RWPE1 (cell line): Measurements from ENCODE around the gene PITPNB.

ENCODE experiments used
- CTCF ChIA-PET: fragments of 350-600 bp; sonication (Branson Sonifier 250); formaldehyde crosslinking; extraction: SDS; loops from one replicate; lab custom pipeline; 2021; lab: Yijun Ruan, JAX
- POLR2A ChIA-PET: fragments of 400-600 bp; formaldehyde crosslinking; extraction: SDS; loops from one replicate; lab custom pipeline; 2020; ENCODE audit warnings: antibody characterized with exemption; ENCODE audit not compliant: low non-redundant PET; lab: Yijun Ruan, JAX
- DNase-seq: peaks from one replicate; pipeline ENCODE4 v3.0.0; 2012; ENCODE audit warnings: low spot score
- H3K27ac ChIP-seq: fragments of 450-650 bp; 2 replicates; pipeline ENCODE4 v1.5.1; 2017
- TF ChIP-seq, protein P1 (sequence below): fragments of 450-650 bp; conservative IDR thresholded peaks from 2 replicates; pipeline ENCODE4 v1.5.1; 2017; ENCODE audit warnings: low read depth, mild to moderate bottlenecking

Gene PITPNB

DNA sequence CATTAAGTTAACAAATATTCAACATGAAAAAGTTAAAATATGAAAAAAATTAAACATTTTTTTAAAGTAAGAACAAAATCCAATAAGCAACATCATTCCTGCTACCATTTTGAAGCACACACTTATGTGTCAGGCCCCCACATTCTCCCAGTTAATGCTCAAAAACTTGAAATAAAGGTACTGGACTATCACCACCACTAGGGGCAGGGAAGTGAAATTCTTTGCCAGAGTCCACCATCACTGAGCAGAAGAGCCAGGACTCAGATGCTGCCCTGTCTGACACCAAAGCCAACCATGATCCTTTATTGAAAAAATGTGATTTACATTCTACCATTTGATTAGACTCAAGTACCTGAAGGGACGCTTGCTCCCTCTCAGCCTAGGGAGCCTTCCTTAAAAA is 39.1 kb downstream of the PITPNB start:
- H3K27ac ChIP-seq = no peak overlapping the region
- DNase-seq = peak; percentile 30
- POLR2A ChIA-PET = no interaction called here
- TF ChIP-seq, protein P1, sequence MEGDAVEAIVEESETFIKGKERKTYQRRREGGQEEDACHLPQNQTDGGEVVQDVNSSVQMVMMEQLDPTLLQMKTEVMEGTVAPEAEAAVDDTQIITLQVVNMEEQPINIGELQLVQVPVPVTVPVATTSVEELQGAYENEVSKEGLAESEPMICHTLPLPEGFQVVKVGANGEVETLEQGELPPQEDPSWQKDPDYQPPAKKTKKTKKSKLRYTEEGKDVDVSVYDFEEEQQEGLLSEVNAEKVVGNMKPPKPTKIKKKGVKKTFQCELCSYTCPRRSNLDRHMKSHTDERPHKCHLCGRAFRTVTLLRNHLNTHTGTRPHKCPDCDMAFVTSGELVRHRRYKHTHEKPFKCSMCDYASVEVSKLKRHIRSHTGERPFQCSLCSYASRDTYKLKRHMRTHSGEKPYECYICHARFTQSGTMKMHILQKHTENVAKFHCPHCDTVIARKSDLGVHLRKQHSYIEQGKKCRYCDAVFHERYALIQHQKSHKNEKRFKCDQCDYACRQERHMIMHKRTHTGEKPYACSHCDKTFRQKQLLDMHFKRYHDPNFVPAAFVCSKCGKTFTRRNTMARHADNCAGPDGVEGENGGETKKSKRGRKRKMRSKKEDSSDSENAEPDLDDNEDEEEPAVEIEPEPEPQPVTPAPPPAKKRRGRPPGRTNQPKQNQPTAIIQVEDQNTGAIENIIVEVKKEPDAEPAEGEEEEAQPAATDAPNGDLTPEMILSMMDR = peak; percentile 34
- CTCF ChIA-PET = interaction anchor here (0.6 to 0.8 kb wide), 6 partner anchors 69 to 683 kb away, joined by 3 to 6 read pairs (median 4); no protein-coding TSS in a partner anchor

DNA sequence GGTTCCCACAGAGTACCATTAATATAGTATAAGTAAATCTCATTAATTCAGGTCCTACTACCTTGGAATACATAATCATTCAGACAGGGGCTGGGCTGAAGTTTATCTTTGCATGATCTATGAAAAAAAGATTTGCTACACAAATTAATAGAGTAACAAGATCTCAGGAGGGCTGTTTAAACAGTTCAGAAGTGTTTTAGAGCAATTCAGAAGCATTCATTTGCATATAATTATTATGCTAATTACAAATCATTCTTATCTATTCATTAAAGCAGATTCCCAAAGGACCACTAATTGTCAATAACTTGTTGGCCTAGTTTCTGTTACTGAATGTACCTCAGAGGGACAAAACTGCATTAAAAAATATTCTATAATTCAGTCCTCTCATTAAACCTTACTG is 40.5 kb downstream of the PITPNB start:
- ChIA-PET POLR2A (no interaction called here), CTCF (no interaction called here)
- H3K27ac ChIP-seq = no peak overlapping the region
- TF ChIP-seq, protein P1 = no peak
- DNase-seq = no peak

DNA sequence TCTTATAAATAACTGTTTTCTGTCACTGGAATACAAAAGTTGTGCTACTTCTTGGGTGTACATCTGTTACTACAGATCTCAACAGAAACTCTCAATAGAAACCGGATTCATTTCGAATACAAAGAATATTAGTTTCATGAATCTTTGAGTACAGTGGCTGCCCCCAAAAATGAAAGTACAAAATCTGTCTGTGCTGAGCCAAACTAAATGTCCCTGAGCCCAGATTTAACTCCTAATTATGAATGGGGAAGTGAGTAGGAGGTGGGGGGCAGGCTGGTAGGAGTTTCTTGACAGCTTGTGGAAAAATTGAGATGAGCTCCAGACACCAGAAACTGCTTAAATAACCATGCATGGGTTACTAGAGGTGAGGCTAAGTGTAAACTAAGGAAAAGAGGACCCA is 41.6 kb downstream of the PITPNB start:
- no peak overlapping the region for H3K27ac ChIP-seq
- TF ChIP-seq, protein P1 = no peak
- ChIA-PET CTCF (interaction anchor here (0.8 kb wide), 1 partner anchor 132 kb away, joined by 3 read pairs; no protein-coding TSS in a partner anchor), POLR2A (no interaction called here)
- no peak for DNase-seq

DNA sequence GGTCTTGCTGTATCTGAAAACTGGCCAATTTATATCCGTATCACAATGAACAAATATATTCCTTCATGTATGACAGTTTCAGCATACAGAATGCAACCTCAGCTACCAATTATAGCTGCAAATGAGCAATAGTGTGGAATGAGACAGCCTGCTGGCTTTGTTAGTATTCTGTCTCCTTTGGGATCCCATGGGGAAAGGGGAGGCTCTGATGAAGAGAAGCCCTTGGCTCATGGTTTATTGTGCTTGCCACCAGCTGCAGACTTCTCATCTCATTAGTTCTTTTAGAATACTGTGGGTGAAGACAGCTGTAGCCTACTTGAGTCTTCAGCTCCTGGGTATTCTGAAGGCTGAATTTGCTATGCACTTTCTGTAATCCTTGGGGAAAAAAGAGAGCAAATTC is 42.4 kb downstream of the PITPNB start:
- H3K27ac ChIP-seq = no peak overlapping the region
- ChIA-PET CTCF (no interaction called here), POLR2A (no interaction called here)
- DNase-seq = no peak
- TF ChIP-seq, protein P1 = no peak

DNA sequence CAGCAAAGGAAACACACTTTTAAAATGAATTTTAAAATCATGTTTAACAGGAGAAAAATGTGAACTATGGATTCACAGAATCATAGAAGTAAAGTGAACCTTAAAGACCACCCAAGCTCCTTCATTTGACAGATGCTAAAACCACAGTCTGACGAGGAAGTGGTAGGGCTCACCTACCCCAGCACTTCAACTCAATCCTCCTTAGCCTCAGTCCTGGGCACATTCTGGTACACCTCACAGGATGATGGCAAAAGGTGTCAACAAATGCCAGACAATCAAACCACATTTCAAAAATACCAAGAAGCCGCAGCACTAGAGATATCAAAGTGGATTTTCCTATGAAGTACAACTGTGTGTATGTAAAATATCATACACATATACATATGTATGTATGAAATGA is 43.1 kb downstream of the PITPNB start:
- TF ChIP-seq, protein P1 = no peak
- no peak for DNase-seq
- ChIA-PET POLR2A (interaction anchor here (0.6 kb wide), 1 partner anchor 34 kb away, joined by 4 read pairs; no protein-coding TSS in a partner anchor), CTCF (no interaction called here)
- no peak overlapping the region for H3K27ac ChIP-seq

DNA sequence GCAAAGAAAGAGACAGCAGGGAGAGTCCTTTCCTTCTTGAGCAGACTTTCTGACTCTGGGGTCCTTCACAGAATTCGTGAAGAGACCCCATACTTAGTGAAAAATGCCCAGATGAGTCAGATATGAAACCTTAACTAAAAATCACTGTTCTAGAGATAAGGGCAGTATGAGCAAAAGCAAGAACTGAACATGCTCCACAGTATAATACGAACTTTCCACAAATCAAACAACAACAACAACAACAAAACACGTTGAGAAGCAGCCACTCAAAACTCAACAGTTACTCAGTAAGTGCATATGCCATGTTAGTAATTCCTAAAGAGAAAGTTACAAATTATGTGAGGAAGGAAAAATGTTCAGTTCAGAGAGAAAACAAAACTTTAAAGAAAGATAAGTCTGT is 44.3 kb downstream of the PITPNB start:
- TF ChIP-seq, protein P1 = no peak
- H3K27ac ChIP-seq = no peak overlapping the region
- ChIA-PET POLR2A (no interaction called here), CTCF (interaction anchor here (0.6 kb wide), 1 partner anchor 830 kb away, joined by 3 read pairs; no protein-coding TSS in a partner anchor)
- DNase-seq = no peak
